BE2C (cell line): ENCODE data around the gene LGALS7.

Source experiments
- DNase-seq: peaks from one replicate; pipeline ENCODE4 v3.0.0-alpha.2; 2020
- H3K27me3 ChIP-seq: fragments of 250-450 bp; sonication (Bioruptor Pico); 2 replicates; pipeline ENCODE4 v1.5.1; 2020; ENCODE audit warnings: mild to moderate bottlenecking
- H3K36me3 ChIP-seq: fragments of 250-450 bp; sonication (Bioruptor Pico); 2 replicates; pipeline ENCODE4 v1.5.1; 2020; ENCODE audit warnings: mild to moderate bottlenecking
- H3K4me1 ChIP-seq: fragments of 250-450 bp; sonication (Bioruptor Pico); 2 replicates; pipeline ENCODE4 v1.5.1; 2020
- H3K4me3 ChIP-seq: 2 replicates; pipeline ENCODE4 v1.5.1; 2011; ENCODE audit warnings: low read depth, low read length
- H3K9me3 ChIP-seq: fragments of 250-450 bp; sonication (Bioruptor Pico); 2 replicates; pipeline ENCODE4 v1.5.1; 2020
- TF ChIP-seq, protein P1 (sequence below): IDR thresholded peaks from 2 replicates; pipeline ENCODE4 v1.5.1; 2012; ENCODE audit warnings: mild to moderate bottlenecking, low read depth, low read length

Gene LGALS7

DNA sequence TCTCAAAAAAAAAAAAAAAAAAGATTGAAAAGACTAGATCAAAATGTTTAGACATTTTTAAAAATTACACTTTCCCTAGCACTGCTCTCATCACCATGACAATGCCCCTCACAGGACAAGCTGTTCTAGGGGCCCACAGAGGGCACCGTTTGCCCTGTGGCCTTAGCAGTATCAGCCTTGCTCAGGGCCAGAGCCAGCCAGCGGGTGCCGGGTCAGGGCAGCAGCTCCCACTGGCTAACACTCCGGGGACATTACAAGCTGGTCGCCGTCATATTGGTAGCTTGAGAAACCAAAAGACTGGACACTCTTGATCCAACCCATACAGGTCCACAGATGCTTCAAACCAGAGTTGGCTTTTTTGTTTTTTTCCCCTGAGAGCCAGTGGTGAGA, 47.0 kb downstream of the LGALS7 start:
- H3K4me1 ChIP-seq = no peaks in the 10 kb centered on the region
- no peaks in the 10 kb centered on the region for H3K9me3 ChIP-seq
- H3K27me3 ChIP-seq = no peaks in the 10 kb centered on the region
- TF ChIP-seq, protein P1, sequence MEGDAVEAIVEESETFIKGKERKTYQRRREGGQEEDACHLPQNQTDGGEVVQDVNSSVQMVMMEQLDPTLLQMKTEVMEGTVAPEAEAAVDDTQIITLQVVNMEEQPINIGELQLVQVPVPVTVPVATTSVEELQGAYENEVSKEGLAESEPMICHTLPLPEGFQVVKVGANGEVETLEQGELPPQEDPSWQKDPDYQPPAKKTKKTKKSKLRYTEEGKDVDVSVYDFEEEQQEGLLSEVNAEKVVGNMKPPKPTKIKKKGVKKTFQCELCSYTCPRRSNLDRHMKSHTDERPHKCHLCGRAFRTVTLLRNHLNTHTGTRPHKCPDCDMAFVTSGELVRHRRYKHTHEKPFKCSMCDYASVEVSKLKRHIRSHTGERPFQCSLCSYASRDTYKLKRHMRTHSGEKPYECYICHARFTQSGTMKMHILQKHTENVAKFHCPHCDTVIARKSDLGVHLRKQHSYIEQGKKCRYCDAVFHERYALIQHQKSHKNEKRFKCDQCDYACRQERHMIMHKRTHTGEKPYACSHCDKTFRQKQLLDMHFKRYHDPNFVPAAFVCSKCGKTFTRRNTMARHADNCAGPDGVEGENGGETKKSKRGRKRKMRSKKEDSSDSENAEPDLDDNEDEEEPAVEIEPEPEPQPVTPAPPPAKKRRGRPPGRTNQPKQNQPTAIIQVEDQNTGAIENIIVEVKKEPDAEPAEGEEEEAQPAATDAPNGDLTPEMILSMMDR = no peak
- no peak for DNase-seq
- no peak overlapping the region for H3K4me3 ChIP-seq
- peaks cover 60% of the 10 kb centered on the region for H3K36me3 ChIP-seq

DNA sequence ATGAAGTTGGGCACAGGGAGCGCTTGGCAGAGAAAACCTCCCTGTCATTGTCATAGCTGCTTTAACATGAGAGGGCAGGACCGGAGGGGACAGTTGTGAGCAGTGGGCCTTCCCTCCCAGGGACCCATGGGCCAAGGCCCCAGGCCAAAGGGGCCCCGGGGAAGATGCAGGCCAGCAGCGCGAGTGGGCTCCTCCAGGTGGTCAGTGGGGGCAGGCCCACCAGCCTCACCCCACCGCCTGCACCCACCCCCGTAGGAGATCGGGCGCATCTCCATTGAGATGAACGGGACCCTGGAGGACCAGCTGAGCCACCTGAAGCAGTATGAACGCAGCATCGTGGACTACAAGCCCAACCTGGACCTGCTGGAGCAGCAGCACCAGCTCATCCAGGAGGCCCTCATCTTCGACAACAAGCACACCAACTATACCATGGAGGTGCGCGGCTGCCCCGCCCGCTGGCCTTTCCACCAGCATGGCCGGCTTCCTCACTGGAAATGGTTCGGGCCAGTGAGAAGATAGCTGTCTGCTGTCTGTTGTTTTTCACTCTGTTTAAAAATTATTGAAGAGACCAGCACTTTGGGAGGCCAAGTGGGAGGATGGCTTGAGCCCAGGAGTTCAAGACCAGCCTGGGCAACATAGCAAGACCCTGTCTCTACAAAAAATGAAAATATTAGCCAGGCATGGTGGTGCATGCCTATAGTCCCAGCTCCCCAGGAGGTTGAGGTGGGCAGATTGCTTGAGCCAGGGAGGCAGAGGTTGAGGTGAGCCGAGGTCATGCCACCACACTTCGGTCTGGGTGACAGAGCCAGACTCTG, 47.6 kb downstream of the LGALS7 start:
- H3K27me3 ChIP-seq = no peaks in the 10 kb centered on the region
- H3K9me3 ChIP-seq = no peaks in the 10 kb centered on the region
- DNase-seq = no peak
- H3K4me1 ChIP-seq = no peaks in the 10 kb centered on the region
- TF ChIP-seq, protein P1 = no peak
- H3K36me3 ChIP-seq = peaks cover 60% of the 10 kb centered on the region
- H3K4me3 ChIP-seq = no peak overlapping the region

DNA sequence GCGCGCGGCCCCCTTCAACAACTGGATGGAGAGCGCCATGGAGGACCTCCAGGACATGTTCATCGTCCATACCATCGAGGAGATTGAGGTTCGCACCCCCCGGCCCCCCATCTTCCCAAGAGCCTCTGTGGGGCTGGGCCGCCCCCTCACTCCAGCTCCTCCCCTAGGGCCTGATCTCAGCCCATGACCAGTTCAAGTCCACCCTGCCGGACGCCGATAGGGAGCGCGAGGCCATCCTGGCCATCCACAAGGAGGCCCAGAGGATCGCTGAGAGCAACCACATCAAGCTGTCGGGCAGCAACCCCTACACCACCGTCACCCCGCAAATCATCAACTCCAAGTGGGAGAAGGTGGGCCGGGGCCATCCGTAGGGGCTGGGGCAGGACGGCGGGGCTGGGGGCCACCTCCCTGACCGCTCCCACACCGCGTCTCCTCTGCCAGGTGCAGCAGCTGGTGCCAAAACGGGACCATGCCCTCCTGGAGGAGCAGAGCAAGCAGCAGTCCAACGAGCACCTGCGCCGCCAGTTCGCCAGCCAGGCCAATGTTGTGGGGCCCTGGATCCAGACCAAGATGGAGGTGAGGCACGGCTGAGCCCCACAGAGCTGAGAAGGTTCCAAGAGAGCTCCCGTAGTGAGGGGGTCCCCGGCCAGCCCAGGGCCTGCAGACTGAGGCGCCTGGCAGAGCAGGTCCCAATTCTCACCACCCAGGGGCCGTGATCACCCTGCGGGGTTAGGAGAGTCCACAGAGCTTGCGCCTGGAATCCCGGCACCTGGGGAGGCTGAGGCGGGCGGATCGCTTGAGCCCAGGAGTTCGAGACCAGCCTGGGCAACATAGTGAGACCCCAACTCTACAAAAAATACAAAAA, 49.1 kb downstream of the LGALS7 start:
- Histone ChIP-seq H3K4me1 (no peaks in the 10 kb centered on the region), H3K4me3 (no peak overlapping the region), H3K27me3 (no peaks in the 10 kb centered on the region), H3K36me3 (peaks cover 68% of the 10 kb centered on the region), H3K9me3 (no peaks in the 10 kb centered on the region)
- no peak for DNase-seq
- TF ChIP-seq, protein P1 = no peak

DNA sequence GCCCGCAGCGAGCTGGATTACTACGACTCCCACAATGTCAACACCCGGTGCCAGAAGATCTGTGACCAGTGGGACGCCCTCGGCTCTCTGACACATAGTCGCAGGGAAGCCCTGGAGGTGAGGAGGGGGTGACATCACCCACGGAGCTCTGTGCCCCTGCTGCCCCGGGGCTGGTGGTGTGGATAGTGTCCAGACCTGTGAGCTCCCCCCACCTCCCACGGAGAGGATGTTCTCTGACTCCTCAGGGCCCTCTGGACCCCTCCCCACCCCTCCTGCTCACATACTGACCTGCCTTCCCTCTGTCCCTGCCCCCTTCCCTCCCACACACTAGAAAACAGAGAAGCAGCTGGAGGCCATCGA, 49.7 kb downstream of the LGALS7 start:
- TF ChIP-seq, protein P1 = no peak

DNA sequence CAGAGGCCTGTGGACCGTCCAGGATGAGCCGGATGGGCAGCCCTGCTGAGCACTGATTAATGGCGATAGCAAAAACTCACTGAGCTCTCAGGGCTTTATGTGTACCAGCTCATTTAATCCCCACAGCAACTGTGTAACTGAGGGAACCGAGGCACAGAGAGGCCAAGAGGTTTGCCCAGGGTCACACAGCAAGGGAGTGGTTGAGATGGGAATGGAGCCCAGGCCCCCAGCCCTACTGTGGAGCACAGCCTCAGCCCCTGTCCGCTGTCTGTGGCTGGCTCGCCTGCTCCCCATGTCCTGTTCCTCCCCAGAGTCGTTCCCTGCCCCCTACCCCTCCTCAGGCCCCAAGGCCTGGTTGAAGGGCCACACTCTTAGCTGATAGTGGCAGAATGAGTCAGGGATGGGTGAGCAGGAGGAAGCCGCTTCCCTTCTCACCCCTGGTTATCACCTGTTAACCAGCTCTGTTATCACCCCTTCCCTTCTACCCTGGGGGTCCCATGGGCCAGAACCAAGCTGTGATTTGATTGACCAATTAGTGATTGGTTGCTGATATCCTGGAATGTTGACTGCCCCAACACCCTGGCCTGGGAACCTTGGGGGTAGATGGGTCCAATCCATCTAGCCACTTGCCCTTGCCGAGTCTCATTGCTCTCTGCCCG, 50.2 kb downstream of the LGALS7 start:
- DNase-seq = no peak
- Histone ChIP-seq H3K27me3 (no peaks in the 10 kb centered on the region), H3K9me3 (no peaks in the 10 kb centered on the region), H3K4me1 (no peaks in the 10 kb centered on the region), H3K36me3 (peaks cover 76% of the 10 kb centered on the region), H3K4me3 (no peak overlapping the region)
- TF ChIP-seq, protein P1 = no peak

More for the DNA sequence above, 49.7 kb downstream of the LGALS7 start:
- Histone ChIP-seq H3K27me3 (no peaks in the 10 kb centered on the region), H3K4me3 (no peak overlapping the region), H3K9me3 (no peaks in the 10 kb centered on the region), H3K36me3 (peaks cover 75% of the 10 kb centered on the region), H3K4me1 (no peaks in the 10 kb centered on the region)
- DNase-seq = no peak
